Skeletal muscle tissue (tissue), 4 donors: ENCODE data around the gene KRT80. TPM values are rescaled to one million over a fixed set of nuclear protein-coding genes. Genes with fewer than 3 reads are reported as not detected.

Experiments
- H3K27ac ChIP-seq: one replicate; pipeline ENCODE4 v1.7.0; 2013; ENCODE audit warnings: mild to moderate bottlenecking, low read depth, low read length, inconsistent platforms
- H3K27me3 ChIP-seq, 3 donors: one replicate each; pipeline ENCODE4 v1.7.0; 2013; ENCODE audit warnings: low read length in 3 of 3; ENCODE audit not compliant: control insufficient read depth in 3 of 3, insufficient read depth in 3 of 3
- H3K36me3 ChIP-seq, 3 donors: one replicate each; pipeline ENCODE4 v1.7.0; 2013; ENCODE audit warnings: low read length in 3 of 3; ENCODE audit not compliant: control insufficient read depth in 3 of 3, insufficient read depth in 3 of 3
- H3K4me1 ChIP-seq, 3 donors: one replicate each; pipeline ENCODE4 v1.7.0; 2013; ENCODE audit warnings: low read length in 3 of 3, mild to moderate bottlenecking in 3 of 3; ENCODE audit not compliant: control insufficient read depth in 3 of 3, insufficient read depth in 3 of 3
- H3K4me3 ChIP-seq, 3 donors: one replicate each; pipeline ENCODE4 v1.7.0; 2013; ENCODE audit warnings: low read length in 3 of 3
- H3K9ac ChIP-seq, 3 donors: one replicate each; pipeline ENCODE4 v1.7.0; 2013; ENCODE audit warnings: low read length in 3 of 3, mild to moderate bottlenecking in 3 of 3, moderate library complexity in 2 of 3, low read depth in 1 of 3
- H3K9me3 ChIP-seq, 3 donors: one replicate each; pipeline ENCODE4 v1.7.0; 2013; ENCODE audit warnings: low read length in 3 of 3; ENCODE audit not compliant: control insufficient read depth in 3 of 3
- total RNA-seq: library from RNA; depleted of rRNA; stranded (reverse); fragments of >200 nt; gene quantifications from one replicate; pipeline ENCODE4 v1.2.3, GENCODE V29; 2014
- donor health status: Osteomylitis.

Gene KRT80
- total RNA-seq, 1 donor from 2014 or later = 0.52 TPM

GRCh38 chr12:52141875-52142274, 49.9 kb downstream of the KRT80 start:
- H3K9me3 ChIP-seq = no peaks in the 10 kb centered on the region
- peaks cover 0 to 4% (median 0%) of the 10 kb centered on the region in 3 donors for H3K27me3 ChIP-seq
- H3K4me3 ChIP-seq = no peak overlapping the region
- no peaks in the 10 kb centered on the region for H3K36me3 ChIP-seq
- no peak overlapping the region for H3K9ac ChIP-seq
- no peak overlapping the region for H3K27ac ChIP-seq
- H3K4me1 ChIP-seq = peaks cover 4 to 12% (median 8%) of the 10 kb centered on the region in 3 donors

- H3K4me3 ChIP-seq = no peak overlapping the region
- H3K9ac ChIP-seq = no peak overlapping the region
- peaks cover 0 to 4% (median 0%) of the 10 kb centered on the region in 3 donors for H3K27me3 ChIP-seq
- no peaks in the 10 kb centered on the region for H3K36me3 ChIP-seq
- H3K4me1 ChIP-seq = peaks cover 0 to 6% (median 2%) of the 10 kb centered on the region in 3 donors
- H3K27ac ChIP-seq = no peak overlapping the region
- H3K9me3 ChIP-seq = no peaks in the 10 kb centered on the region
Observed at GRCh38 chr12:52141306-52141705, 50.5 kb downstream of the KRT80 start.

GRCh38 chr12:52139579-52140062, 52.2 kb downstream of the KRT80 start:
- no peak overlapping the region for H3K9ac ChIP-seq
- no peaks in the 10 kb centered on the region for H3K4me1 ChIP-seq
- H3K4me3 ChIP-seq = no peak overlapping the region
- no peak overlapping the region for H3K27ac ChIP-seq
- peaks cover 0 to 4% (median 0%) of the 10 kb centered on the region in 3 donors for H3K27me3 ChIP-seq
- H3K36me3 ChIP-seq = no peaks in the 10 kb centered on the region
- H3K9me3 ChIP-seq = no peaks in the 10 kb centered on the region

GRCh38 chr12:52139147-52139546, 52.7 kb downstream of the KRT80 start:
- H3K9me3 ChIP-seq = no peaks in the 10 kb centered on the region
- H3K27me3 ChIP-seq = peaks cover 0 to 4% (median 0%) of the 10 kb centered on the region in 3 donors
- H3K9ac ChIP-seq = no peak overlapping the region
- no peak overlapping the region for H3K27ac ChIP-seq
- H3K4me1 ChIP-seq = no peaks in the 10 kb centered on the region
- H3K36me3 ChIP-seq = no peaks in the 10 kb centered on the region
- H3K4me3 ChIP-seq = no peak overlapping the region

- Histone ChIP-seq H3K4me1 (no peaks in the 10 kb centered on the region), H3K36me3 (no peaks in the 10 kb centered on the region), H3K9me3 (no peaks in the 10 kb centered on the region), H3K27ac (no peak overlapping the region), H3K9ac (no peak overlapping the region), H3K4me3 (no peak overlapping the region), H3K27me3 (peaks cover 0 to 4% (median 0%) of the 10 kb centered on the region in 3 donors)
Observed at GRCh38 chr12:52137746-52138145, 54.1 kb downstream of the KRT80 start.

- Histone ChIP-seq H3K4me3 (no peak overlapping the region), H3K36me3 (no peaks in the 10 kb centered on the region), H3K27me3 (peaks cover 0 to 2% (median 0%) of the 10 kb centered on the region in 3 donors), H3K9me3 (no peaks in the 10 kb centered on the region), H3K4me1 (peaks cover 0 to 2% (median 0%) of the 10 kb centered on the region in 3 donors), H3K9ac (no peak overlapping the region), H3K27ac (no peak overlapping the region)
Observed at GRCh38 chr12:52132754-52133161, 59.1 kb downstream of the KRT80 start.

GRCh38 chr12:52130711-52131110, 61.1 kb downstream of the KRT80 start:
- Histone ChIP-seq H3K9me3 (no peaks in the 10 kb centered on the region), H3K9ac (no peak overlapping the region), H3K4me1 (peaks cover 8 to 19% (median 16%) of the 10 kb centered on the region in 3 donors), H3K4me3 (no peak overlapping the region), H3K36me3 (no peaks in the 10 kb centered on the region), H3K27me3 (peaks cover 0 to 2% (median 0%) of the 10 kb centered on the region in 3 donors), H3K27ac (no peak overlapping the region)

GRCh38 chr12:52127683-52128450, 63.9 kb downstream of the KRT80 start:
- H3K4me3 ChIP-seq = no peak overlapping the region
- H3K27me3 ChIP-seq = peaks cover 0 to 4% (median 0%) of the 10 kb centered on the region in 3 donors
- no peaks in the 10 kb centered on the region for H3K9me3 ChIP-seq
- H3K4me1 ChIP-seq = peaks cover 8 to 21% (median 19%) of the 10 kb centered on the region in 3 donors
- no peak overlapping the region for H3K27ac ChIP-seq
- H3K9ac ChIP-seq = no peak overlapping the region
- no peaks in the 10 kb centered on the region for H3K36me3 ChIP-seq

- peaks cover 8 to 21% (median 19%) of the 10 kb centered on the region in 3 donors for H3K4me1 ChIP-seq
- H3K9me3 ChIP-seq = no peaks in the 10 kb centered on the region
- peak overlapping the region in 1 of 3 donors; percentile 28 for H3K9ac ChIP-seq
- peak overlapping the region; percentile 61 for H3K27ac ChIP-seq
- no peaks in the 10 kb centered on the region for H3K36me3 ChIP-seq
- H3K27me3 ChIP-seq = peaks cover 0 to 7% (median 0%) of the 10 kb centered on the region in 3 donors
- H3K4me3 ChIP-seq = no peak overlapping the region
Observed at GRCh38 chr12:52126605-52127578, 64.9 kb downstream of the KRT80 start.
